Mesenteric fat pad (tissue), 1 donor: ENCODE measurements around the gene ATP9B. TPM values are rescaled to one million over a fixed set of nuclear protein-coding genes. Genes with fewer than 3 reads are reported as not detected.

Experiments
- DNase-seq: peaks from one replicate; pipeline ENCODE4 v3.0.0-alpha.2; 2020; ENCODE audit warnings: low spot score
- total RNA-seq: library from RNA; stranded (reverse); fragmentation: NEBNext Ultra II Directional; extraction: Animal tissue kit (Norgen Biotek cat#: 25700); gene quantifications from one replicate; pipeline ENCODE4 v1.2.1, GENCODE V29; 2021
- donor health status: DM: yes; HTN: yes; CAD: no.

Gene ATP9B
- total RNA-seq, 1 donor from 2014 or later: 28.3 TPM

DNA sequence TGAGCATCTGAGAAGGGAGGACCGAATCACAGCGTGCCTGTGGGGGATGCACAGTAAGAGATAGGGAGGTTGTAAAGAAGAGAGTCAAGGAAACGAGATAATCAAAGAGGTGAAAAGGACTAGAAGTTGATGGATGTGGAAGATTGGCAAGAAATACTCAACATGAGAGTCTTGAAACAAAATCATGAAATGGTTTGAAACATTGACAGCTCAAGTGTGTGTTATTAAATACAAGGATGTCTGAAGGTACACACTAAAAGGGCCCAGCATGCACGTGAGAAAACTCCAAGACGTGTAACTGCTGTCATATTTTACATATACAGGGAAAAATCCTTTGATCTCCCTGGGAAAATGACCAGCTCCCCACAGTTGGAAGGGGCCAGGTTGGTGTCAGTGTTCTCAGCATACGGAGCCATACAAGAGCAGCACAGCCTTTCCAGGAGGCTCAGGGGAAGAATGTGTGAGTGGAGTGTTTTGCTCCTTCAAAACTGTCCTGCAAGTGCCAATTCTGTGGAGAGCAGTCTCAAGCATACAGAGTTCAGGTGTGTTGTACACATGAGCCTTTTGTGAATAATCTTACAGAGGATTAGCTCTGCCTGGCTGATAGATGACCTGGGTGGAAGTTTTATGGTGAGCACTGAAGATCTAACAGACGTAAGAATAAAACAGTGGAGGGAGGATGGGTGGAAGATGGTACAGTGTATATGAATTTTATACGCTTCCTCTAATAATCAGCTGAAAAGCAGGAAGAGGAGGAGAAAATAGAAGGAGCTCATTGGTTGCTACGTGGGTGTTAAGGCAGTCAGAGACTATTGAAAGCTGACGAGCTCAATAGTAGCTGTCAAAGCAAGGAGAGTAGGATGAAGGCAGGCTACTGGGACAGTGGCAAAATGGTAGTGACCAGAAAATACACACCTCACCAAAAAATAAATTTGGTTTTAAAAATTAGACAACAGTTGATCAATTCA, 126.8 kb downstream of the ATP9B start:
- no peak for DNase-seq

GRCh38 chr18:79197531-79197930, 128.3 kb downstream of the ATP9B start:
- no peak for DNase-seq

DNA sequence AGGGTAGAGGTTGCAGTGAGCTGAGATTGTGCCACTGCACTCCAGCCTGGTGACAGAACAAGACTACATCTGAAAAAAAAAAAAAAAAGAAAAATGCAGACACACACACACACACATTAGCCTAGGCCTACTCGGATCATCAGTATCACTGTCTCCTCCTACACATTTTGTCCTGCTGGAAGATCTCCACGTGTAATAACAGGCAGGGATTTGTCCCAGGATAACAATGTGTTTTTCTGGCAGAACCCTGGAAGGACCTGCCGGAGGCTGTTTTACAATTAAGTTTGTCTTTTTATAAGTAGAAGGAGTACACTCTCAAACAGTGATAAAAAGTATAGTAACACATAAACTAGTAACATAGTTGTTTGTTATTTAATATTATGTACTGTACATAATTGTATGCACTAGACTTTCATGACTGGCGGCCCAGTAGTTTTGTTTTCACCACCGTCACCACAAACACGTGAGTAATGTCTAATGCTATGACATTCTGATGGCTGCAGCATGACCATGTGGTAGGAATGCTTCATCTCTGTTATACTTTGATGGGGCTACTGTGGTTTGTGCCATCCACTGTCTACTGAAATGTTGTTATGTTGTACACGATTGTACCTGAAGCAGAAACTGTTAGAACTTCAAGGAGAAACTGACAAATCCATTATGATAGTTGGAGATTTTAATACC, 130.6 kb downstream of the ATP9B start:
- DNase-seq: no peak

- no peak for DNase-seq
Observed at GRCh38 chr18:79200546-79201268, 131.5 kb downstream of the ATP9B start.

DNA sequence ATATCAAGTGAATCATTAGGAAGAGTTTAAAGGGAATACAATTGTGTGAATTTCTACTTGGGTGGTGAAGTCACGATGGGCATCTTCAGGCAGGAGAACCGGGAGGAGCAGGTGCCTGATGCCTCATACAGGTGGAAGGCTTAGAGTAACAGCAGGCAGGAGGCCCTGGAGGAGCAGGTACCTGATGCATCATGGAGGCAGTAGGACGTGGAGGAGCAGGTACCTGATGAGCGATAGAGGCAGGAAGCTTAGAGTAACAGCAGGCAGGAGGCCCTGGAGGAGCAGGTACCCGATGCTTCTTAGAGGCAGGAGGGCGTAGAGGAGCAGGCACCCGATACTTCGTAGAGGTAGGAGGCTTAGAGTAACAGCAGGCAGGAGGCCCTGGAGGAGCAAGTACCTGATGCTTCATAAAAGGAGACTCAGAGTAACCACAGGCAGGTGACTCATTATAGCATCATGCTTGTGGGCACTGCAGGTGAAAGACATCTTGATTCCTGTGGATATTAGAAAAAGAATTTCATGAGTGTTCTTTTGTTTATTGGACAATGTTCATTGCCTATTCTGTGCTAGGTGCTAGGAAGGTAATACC, 133.9 kb downstream of the ATP9B start:
- no peak for DNase-seq

DNA sequence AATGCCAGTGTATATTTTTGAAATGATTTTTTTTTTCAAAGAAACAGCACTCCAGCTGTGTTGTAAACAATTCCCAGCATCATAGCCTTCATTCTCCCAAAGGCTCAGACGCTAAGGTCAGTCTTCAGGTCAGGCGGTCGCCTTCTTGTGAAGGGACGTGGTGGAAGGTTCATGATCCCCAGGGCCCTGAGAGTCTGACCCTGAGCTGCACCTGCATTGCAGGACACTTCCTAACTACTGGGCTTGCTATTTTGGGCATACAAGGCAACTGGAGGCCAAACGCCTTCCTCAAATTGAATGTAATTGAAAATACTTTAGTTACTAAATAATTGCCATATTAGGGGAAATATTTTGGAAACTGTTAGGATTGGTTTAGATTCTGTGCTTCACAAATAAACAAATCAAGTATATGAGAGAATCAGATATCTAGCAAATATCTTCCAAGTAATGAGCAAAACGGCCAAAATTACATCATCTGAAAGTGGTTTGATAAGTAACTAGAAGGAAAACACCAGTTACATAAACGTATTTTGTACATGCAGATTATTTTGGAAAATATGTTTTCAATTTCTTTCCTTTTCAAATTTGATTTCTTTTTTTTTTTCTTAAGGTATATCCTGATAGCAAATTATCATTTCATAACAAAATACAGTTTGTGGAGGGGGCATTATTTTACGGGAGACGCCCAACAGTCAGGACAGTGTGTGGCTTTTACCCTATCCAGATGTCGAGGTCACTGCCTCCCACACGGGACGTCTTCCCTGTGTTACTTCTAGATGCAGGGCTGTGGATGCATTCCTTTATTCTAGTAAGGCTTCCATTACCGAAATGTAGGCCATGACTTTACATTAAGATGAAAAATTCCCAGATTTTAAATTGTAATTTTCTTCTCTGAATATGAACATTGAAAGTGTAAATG, 136.0 kb downstream of the ATP9B start:
- DNase-seq: no peak

- no peak for DNase-seq
Observed at GRCh38 chr18:79206444-79206843, 137.2 kb downstream of the ATP9B start.

- no peak for DNase-seq
Observed at GRCh38 chr18:79208906-79209305, 139.7 kb downstream of the ATP9B start.

DNA sequence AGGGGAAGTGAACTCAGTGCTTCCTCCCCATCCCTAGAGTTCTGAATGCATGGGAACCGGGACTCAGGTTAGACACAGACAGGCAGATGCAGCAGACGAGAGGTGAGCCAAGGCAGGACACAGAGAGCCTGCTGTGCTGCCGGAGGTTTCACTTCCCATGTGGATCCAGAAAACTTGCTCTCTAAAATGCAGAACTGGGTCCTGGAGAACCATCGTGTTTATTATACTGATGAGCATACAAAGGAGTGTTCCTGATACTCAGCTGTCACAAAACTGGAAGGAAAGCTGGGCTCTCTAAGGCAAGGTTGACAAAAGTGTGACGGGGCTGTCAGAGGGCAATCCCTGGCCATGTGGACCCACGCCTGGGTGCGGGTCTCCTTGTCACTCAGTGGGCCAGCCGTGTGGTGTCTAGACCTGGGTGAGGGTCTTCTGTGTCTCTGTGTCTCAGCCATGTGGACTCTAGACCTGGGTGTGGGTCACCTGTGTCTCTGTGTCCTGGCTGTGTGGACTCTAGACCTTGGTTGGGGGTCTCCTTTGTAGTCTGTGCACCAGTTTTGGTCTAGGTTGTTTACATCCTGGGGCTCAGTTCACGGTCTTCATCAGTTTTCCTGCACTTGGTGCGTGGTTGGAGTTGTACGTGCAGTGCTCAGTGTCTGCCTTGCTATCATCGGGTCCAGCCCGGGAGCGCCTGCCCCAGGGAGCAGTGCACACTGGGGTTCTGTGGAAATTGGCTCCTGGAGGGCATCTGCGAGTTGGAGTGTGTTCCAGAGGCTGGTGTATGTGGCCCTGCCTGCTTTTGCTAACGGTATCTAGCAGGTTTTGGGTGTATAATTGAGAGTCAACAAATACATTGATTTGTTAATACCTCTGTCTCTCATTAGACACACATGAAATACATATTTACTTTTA, 141.1 kb downstream of the ATP9B start:
- no peak for DNase-seq

DNA sequence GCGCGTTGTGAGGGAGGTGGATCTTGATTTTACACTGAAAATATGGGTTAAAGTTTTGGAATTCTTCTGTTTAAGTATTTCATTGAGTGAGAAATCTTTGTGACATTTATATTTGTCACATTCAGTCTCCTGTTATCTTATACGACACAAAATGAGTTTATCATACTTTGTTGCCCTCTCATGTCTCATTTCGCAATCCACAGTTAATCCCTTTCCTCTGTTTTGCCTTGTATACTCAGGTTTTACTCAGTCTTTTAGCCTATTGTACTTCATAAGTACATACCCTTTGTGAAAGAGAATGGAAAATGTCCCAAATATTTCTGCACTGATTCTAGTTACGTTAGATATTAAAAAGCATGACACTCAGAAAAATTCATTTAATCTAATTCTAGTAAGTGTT, 142.7 kb downstream of the ATP9B start:
- DNase-seq: no peak

DNA sequence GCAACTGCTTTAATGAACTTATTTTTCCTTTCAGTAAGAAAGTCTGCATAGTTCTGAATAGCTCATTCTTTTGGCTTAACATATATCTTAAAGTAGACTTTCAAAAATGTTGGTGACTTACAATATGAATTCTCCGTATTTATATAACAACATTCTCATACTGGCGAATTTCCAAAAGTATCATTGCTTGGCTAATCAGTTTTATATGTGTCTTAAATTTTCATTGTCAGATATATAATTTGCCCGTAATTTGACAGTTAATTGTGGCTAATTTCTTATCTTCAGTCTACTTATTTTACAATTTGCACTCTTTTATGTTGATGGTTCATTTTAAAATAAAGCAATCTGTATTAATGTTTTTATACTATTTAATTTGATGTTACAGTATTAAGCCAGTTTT, 144.9 kb downstream of the ATP9B start:
- no peak for DNase-seq

DNA sequence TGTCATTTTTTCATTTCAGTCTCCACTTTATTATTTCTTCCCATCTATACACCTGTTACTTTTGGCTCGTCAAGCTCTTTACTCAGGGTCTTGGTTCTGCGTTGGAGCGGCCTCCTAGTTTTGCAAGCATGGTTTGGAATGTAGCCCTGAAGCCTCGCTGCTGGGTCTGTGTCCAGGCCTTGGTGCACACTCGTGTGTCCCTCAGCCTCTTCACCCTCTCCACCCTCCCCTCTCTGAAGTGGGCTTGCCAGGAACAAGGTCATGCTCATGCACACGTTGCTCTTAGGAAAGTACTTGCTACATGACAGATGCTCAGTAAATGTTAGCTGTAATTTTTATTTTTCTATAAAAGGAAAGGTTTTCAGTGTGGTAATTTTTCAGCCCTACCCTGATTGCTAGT, 147.0 kb downstream of the ATP9B start:
- no peak for DNase-seq

DNA sequence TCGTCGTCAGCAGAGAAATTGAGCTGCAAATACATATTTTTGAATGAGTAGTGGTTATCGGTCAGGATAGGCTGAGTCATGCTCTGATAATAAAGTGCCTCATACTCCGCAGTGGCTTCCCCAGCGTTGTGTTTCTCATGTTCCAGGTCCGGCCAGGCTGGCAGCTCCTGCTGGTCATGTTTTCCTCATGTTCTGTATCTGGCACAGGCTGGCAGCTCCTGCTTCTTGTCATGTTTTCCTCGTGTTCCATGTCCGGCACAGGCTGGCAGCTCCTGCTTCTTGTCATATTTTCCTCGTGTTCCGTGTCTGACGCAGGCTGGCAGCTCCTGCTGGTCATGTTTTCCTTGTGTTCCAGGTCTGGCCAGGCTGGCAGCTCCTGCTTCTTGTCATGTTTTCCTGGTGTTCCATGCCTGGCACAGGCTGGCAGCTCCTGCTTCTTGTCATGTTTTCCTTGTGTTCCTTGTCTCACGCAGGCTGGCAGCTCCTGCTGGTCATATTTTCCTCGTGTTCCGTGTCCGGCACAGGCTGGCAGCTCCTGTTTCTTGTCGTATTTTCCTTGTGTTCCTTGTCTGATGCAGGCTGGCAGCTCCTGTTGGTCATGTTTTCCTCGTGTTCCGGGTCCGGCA, 148.9 kb downstream of the ATP9B start:
- no peak for DNase-seq

DNA sequence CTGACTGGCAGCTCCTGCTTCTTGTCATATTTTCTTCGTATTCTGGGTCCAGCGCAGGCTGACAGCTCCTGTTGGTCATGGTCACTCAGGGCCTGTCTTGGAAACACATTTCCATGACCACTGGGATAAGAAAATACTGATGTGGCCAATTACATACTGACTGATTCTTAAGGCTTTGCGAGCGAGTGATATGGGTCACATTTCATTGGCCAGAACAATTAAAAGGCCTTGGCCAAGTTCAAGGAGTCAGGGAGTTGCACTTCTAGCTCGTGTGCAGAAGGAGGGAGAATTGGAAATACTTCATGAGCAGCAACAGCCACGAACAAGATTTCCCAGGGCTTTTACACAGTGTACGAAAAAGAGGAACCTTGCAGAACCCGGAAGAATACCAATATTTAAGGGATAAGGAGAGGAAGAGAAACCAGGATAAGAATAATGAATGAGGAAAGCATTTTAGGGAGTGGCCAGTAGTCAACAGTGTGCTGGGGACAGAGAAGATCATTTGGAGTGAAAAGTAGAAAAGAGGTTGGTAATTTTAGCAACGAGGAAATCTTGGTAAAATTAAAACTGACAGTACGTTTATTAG, 149.5 kb downstream of the ATP9B start:
- DNase-seq: no peak

DNA sequence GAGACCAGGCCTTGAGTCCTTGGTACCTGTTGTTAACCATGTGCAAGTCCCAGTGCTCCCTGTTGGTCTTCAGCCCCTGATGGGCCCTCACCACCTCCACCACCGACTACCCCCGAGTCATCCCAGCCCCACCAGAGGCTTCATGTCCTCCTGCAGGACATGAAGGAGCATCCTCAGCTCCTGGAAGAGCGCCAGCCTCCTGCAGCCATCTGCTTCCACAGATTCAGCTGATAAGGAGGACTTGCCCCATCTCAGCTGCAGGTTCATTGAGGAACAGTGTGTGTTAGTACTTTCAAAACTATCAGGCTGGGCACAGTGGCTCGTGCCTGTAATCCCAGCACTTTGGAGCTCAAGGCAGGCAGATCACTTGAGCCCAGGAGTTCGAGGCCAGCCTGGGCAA, 151.9 kb downstream of the ATP9B start:
- no peak for DNase-seq

DNA sequence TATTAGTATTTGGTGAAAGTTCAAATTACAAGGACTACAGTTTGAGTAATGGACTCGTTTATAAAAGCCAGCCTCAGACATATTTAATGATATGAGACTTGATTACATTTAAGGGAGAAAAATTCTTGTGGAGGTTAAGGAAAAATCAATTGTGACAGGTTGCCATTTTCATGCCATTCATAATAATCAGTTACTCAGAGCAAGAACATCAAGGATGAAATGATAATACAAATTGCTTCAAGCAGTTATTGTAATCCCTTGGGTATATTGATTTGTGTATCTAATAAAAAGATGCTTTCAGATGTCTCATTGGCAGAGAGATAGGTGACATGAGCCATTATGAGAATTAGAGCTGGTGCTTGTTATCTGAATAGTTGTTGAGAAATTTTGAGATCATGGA, 153.6 kb downstream of the ATP9B start:
- DNase-seq: no peak

- DNase-seq: no peak
Observed at GRCh38 chr18:79223431-79223830, 154.2 kb downstream of the ATP9B start.

GRCh38 chr18:79224381-79224780, 155.2 kb downstream of the ATP9B start:
- no peak for DNase-seq
